Melanocyte of skin (primary cell): ENCODE measurements around the gene SIRT3. TPM values are rescaled to one million over a fixed set of nuclear protein-coding genes. Genes with fewer than 3 reads are reported as not detected.

Experiments
- total RNA-seq, 2 donors: library from RNA; depleted of rRNA; stranded (reverse); fragments of >200 nt; gene quantifications; 2 replicates each; pipeline ENCODE4 v1.2.3, GENCODE V29; 2012

SIRT3 gene
- total RNA-seq, result 1 to 10 TPM; 6.3 to 6.5 TPM

GRCh38 chr11:235997-236773 is at the start of gene SIRT3:
Gene SIRT3 (minus strand): TSS chr11:236342. CDS start chr11:236328, 14 bp downstream.

GRCh38 chr11:278001-278951 is 42.1 kb upstream of the SIRT3 start, which contains the start of gene NLRP6:
Gene NLRP6 (plus strand): TSS chr11:278407. CDS start chr11:278570, 163 bp downstream.

GRCh38 chr11:236774-237767 is 929 bp upstream of the SIRT3 start, which contains the start of gene PSMD13:
Gene PSMD13 (plus strand): TSS chr11:236976. CDS start chr11:237050, 74 bp downstream.

GRCh38 chr11:207208-207862 is 28.8 kb downstream of the SIRT3 start, which contains the start of the genes BET1L and RIC8A:
Gene BET1L (minus strand): TSS chr11:207399. CDS start chr11:207321, 78 bp downstream.
Gene RIC8A (plus strand): TSS chr11:207708. CDS start chr11:208855, 1,147 bp downstream.

GRCh38 chr11:192674-193128 is 43.4 kb downstream of the SIRT3 start, which contains the start of gene SCGB1C1:
Gene SCGB1C1 (plus strand): TSS chr11:193078. CDS start chr11:193100, 22 bp downstream.

Other genes with a start within 250 kb of the SIRT3 start
- not detected for gene SCGB1C1, start 43.3 kb downstream of the SIRT3 start, total RNA-seq
- 10 to 100 TPM in 1 of 2 donors, 1 to 10 TPM in 1; 10.0 to 11.7 TPM for gene BET1L, start 28.9 kb downstream of the SIRT3 start, total RNA-seq
- 10 to 100 TPM; 91.2 to 96.4 TPM for gene RIC8A, start 28.6 kb downstream of the SIRT3 start, total RNA-seq
- gene PSMD13, start 634 bp upstream of the SIRT3 start, total RNA-seq, result 100 to 1,000 TPM; 109 to 159 TPM
- under 1 TPM in 1 of 2 donors, not detected in 1; under 0.01 TPM for gene NLRP6, start 42.1 kb upstream of the SIRT3 start, total RNA-seq
- 1 to 10 TPM; 3.4 to 5.7 TPM for gene PGGHG, start 52.8 kb upstream of the SIRT3 start, total RNA-seq
- gene IFITM5, start 63.2 kb upstream of the SIRT3 start, total RNA-seq, result not detected
- 10 to 100 TPM; 29.6 to 48.5 TPM for gene IFITM2, start 71.5 kb upstream of the SIRT3 start, total RNA-seq
- 100 to 1,000 TPM; 611 to 715 TPM for gene IFITM1, start 77.7 kb upstream of the SIRT3 start, total RNA-seq
- gene IFITM3, start 84.5 kb upstream of the SIRT3 start, total RNA-seq, result 100 to 1,000 TPM; 292 to 341 TPM
- gene B4GALNT4, start 133.2 kb upstream of the SIRT3 start, total RNA-seq, result 10 to 100 TPM in 1 of 2 donors, 1 to 10 TPM in 1; 5.0 to 15.8 TPM
- gene PKP3, start 157.9 kb upstream of the SIRT3 start, total RNA-seq, result 1 to 10 TPM; 1.3 to 1.4 TPM
- 10 to 100 TPM; 29.6 to 54.7 TPM for gene SIGIRR, start 178.7 kb upstream of the SIRT3 start, total RNA-seq
- gene ANO9, start 205.7 kb upstream of the SIRT3 start, total RNA-seq, result under 1 TPM in 1 of 2 donors, not detected in 1; under 0.01 TPM
- gene PTDSS2, start 213.9 kb upstream of the SIRT3 start, total RNA-seq, result 10 to 100 TPM; 38.9 to 44.0 TPM